HEK293T (cell line): ENCODE results near the gene SPAG6.

Source experiments
- CTCF ChIA-PET: fragments of 350-600 bp; formaldehyde crosslinking; extraction: SDS; loops from one replicate; lab custom pipeline; 2021; ENCODE audit warnings: antibody characterized with exemption, inconsistent platforms; lab: Yijun Ruan, JAX
- POLR2A ChIA-PET: fragments of 350-600 bp; formaldehyde crosslinking; extraction: SDS; loops from one replicate; lab custom pipeline; 2020; ENCODE audit warnings: antibody characterized with exemption, inconsistent platforms; lab: Yijun Ruan, JAX
- DNase-seq: peaks from one replicate; pipeline ENCODE4 v3.0.0; 2012; ENCODE audit warnings: mixed read lengths; ENCODE audit errors: extremely low spot score
- ARNT ChIP-seq: fragments of 450-650 bp; IDR thresholded peaks from 2 replicates; pipeline ENCODE4 v1.6.1; 2017; ENCODE audit warnings: mild to moderate bottlenecking
- BHLHE40 ChIP-seq: fragments of 450-650 bp; IDR thresholded peaks from 2 replicates; pipeline ENCODE4 v1.6.1; 2016; ENCODE audit warnings: mild to moderate bottlenecking, moderate library complexity, borderline replicate concordance
- CTBP1 ChIP-seq: fragments of 450-650 bp; IDR thresholded peaks from 2 replicates; pipeline ENCODE4 v1.6.1; 2016; ENCODE audit warnings: borderline replicate concordance
- ELF4 ChIP-seq: fragments of 450-650 bp; IDR thresholded peaks from 2 replicates; pipeline ENCODE4 v1.6.1; 2017; ENCODE audit warnings: antibody characterized with exemption
- FOXA1 ChIP-seq: fragments of 450-650 bp; IDR thresholded peaks from 2 replicates; pipeline ENCODE4 v1.6.1; 2016; ENCODE audit warnings: mild to moderate bottlenecking
- FOXK2 ChIP-seq: fragments of 450-650 bp; IDR thresholded peaks from 2 replicates; pipeline ENCODE4 v1.6.1; 2016; ENCODE audit warnings: mild to moderate bottlenecking
- FOXM1 ChIP-seq: fragments of 450-650 bp; IDR thresholded peaks from 2 replicates; pipeline ENCODE4 v1.6.1; 2017; ENCODE audit warnings: mild to moderate bottlenecking, borderline replicate concordance
- HDGF ChIP-seq: fragments of 450-650 bp; IDR thresholded peaks from 2 replicates; pipeline ENCODE4 v1.6.1; 2017; ENCODE audit warnings: antibody characterized with exemption, borderline replicate concordance
- L3MBTL2 ChIP-seq: fragments of 450-650 bp; conservative IDR thresholded peaks from 2 replicates; pipeline ENCODE4 v1.6.1; 2016; ENCODE audit warnings: mild to moderate bottlenecking
- LEF1 ChIP-seq: fragments of 450-650 bp; IDR thresholded peaks from 2 replicates; pipeline ENCODE4 v1.6.1; 2017; ENCODE audit warnings: mild to moderate bottlenecking, borderline replicate concordance
- NFRKB ChIP-seq: fragments of 450-650 bp; IDR thresholded peaks from 2 replicates; pipeline ENCODE4 v1.6.1; 2016; ENCODE audit warnings: mild to moderate bottlenecking, moderate library complexity
- PKNOX1 ChIP-seq: fragments of 450-650 bp; IDR thresholded peaks from 2 replicates; pipeline ENCODE4 v1.6.1; 2016
- SP1 ChIP-seq: fragments of 450-650 bp; IDR thresholded peaks from 2 replicates; pipeline ENCODE4 v1.6.1; 2017
- SUZ12 ChIP-seq: fragments of 450-650 bp; IDR thresholded peaks from 2 replicates; pipeline ENCODE4 v1.6.1; 2016; ENCODE audit warnings: mild to moderate bottlenecking
- TARDBP ChIP-seq: fragments of 450-650 bp; IDR thresholded peaks from 2 replicates; pipeline ENCODE4 v1.6.1; 2016
- ZNF384 ChIP-seq: fragments of 450-650 bp; IDR thresholded peaks from 2 replicates; pipeline ENCODE4 v1.6.1; 2016

Gene SPAG6

GRCh38 chr10:22329150-22329549 lies 16.1 kb upstream of the SPAG6 start:
- TF ChIP-seq CTBP1 = no peak
- TF ChIP-seq ZNF384 = no peak
- TF ChIP-seq NFRKB = no peak
- no peak for TF ChIP-seq LEF1
- TF ChIP-seq SP1 = no peak
- no peak for TF ChIP-seq TARDBP
- no peak for TF ChIP-seq HDGF
- no peak for TF ChIP-seq SUZ12
- no peak for TF ChIP-seq PKNOX1
- ChIA-PET POLR2A (no interaction called here), CTCF (no interaction called here)
- DNase-seq = no peak

- TF ChIP-seq FOXA1 (no peak), SUZ12 (no peak), HDGF (no peak), TARDBP (no peak), FOXK2 (no peak), ZNF384 (no peak), ELF4 (no peak), LEF1 (no peak), FOXM1 (no peak), L3MBTL2 (no peak), NFRKB (no peak), CTBP1 (no peak), SP1 (no peak), BHLHE40 (no peak), PKNOX1 (no peak), ARNT (no peak)
- CTCF ChIA-PET = no interaction called here
- POLR2A ChIA-PET = interaction anchor here (0.7 to 2.1 kb wide), 4 partner anchors 8 to 105 kb away, joined by 3 to 7 read pairs (median 3); partner anchors contain the start of genes BMI1 and COMMD3
- no peak for DNase-seq
Measured at GRCh38 chr10:22332116-22332692, 13.1 kb upstream of the SPAG6 start.

- CTCF ChIA-PET = interaction anchor here (0.5 kb wide), 1 partner anchor 263 kb away, joined by 3 read pairs; no protein-coding TSS in a partner anchor
- DNase-seq = no peak
- POLR2A ChIA-PET = no interaction called here
- no peak for TF ChIP-seq FOXM1
- no peak for TF ChIP-seq TARDBP
- no peak for TF ChIP-seq CTBP1
- TF ChIP-seq L3MBTL2 = no peak
- no peak for TF ChIP-seq FOXK2
- TF ChIP-seq ARNT = no peak
- no peak for TF ChIP-seq BHLHE40
- TF ChIP-seq ZNF384 = no peak
- no peak for TF ChIP-seq FOXA1
- TF ChIP-seq SP1 = no peak
- no peak for TF ChIP-seq ELF4
- no peak for TF ChIP-seq LEF1
- TF ChIP-seq SUZ12 = no peak
- TF ChIP-seq PKNOX1 = no peak
- TF ChIP-seq NFRKB = no peak
- no peak for TF ChIP-seq HDGF
Measured at GRCh38 chr10:22333167-22333974, 11.9 kb upstream of the SPAG6 start.

- DNase-seq = no peak
- CTCF ChIA-PET = no interaction called here
- TF ChIP-seq ARNT (no peak), NFRKB (no peak), SUZ12 (no peak), FOXA1 (no peak), FOXK2 (no peak), BHLHE40 (no peak), LEF1 (no peak), ELF4 (no peak), TARDBP (no peak), CTBP1 (no peak), ZNF384 (no peak), FOXM1 (no peak)
- POLR2A ChIA-PET = no interaction called here
Measured at GRCh38 chr10:22333975-22334282, 11.4 kb upstream of the SPAG6 start.

GRCh38 chr10:22334414-22335172 lies 10.7 kb upstream of the SPAG6 start:
- DNase-seq = no peak
- CTCF ChIA-PET = no interaction called here
- POLR2A ChIA-PET = no interaction called here
- TF ChIP-seq ELF4 (no peak), SUZ12 (no peak), L3MBTL2 (no peak), CTBP1 (no peak), LEF1 (no peak), BHLHE40 (no peak), NFRKB (no peak), ZNF384 (no peak), HDGF (no peak), ARNT (no peak), TARDBP (no peak), SP1 (no peak)
